ENCODE measurements around the gene SERPINI1.

The SERPINI1 gene

DNA sequence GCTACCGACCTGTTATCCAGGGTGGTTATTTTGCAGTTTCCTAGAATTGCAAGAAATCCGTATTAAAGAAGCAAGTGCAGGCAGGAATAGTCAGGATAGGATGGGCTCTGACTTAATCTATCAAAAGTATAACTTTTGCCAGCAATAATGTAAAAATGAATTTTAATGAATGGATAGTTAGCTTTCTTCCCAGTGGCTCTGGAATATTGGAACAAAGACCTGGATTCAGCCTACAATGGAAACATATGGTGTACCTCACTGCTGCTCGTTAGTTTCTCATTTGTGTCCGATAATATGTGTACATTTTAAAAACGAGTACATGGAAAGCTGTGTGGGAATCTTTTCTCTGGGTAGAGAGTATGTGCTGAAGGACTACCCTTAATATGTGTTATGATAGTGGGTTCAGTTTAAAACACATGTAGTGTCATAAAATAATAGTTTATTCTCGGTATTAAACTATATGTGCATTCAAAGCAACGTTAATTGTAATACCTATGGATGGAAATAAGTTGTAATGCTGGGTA is 805 bp downstream of the SERPINI1 start:
- Histone ChIP-seq H3K4me2 (ENCODE audit: low read length) (peak overlapping the region; percentile 91), H3K9ac (ENCODE audit: low read depth, low read length) (peak overlapping the region; percentile 56), H3K9me3 (replicated peaks; ENCODE audit: low read length) (no peaks in the 10 kb centered on the region), H3K4me3 (ENCODE audit: low read length) (peak overlapping the region; percentile 98), H3K36me3 (ENCODE audit: insufficient read depth, low read length) (no peaks in the 10 kb centered on the region), H3K27me3 (ENCODE audit: control insufficient read depth, insufficient read depth, low read length) (no peaks in the 10 kb centered on the region), H3K4me1 (ENCODE audit: control insufficient read depth, insufficient read depth, low read length) (peaks cover 5% of the 10 kb centered on the region)

DNA sequence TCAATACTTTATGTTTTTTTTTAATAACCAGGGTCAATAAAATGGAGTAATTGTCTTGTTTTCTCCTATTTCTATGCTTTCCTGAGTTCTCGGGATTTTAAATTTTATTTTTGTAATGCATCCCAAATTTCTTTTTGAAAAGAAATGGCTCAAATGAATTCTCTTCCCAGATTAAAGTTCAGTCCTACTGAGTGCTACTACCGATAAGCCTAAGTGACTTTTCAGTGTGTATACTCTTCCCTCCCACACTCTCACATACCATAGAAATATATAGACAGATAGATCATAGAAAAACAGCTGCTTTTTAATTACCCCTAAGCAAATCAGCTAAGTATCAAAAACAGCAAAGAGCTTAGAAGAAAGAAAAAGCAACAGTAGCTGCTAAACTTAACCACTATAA is 1.5 kb downstream of the SERPINI1 start:
- H3K4me3 ChIP-seq (ENCODE audit: low read length): no peak overlapping the region
- peaks cover 5% of the 10 kb centered on the region for H3K4me1 ChIP-seq (ENCODE audit: control insufficient read depth, insufficient read depth, low read length)
- H3K27me3 ChIP-seq (ENCODE audit: control insufficient read depth, insufficient read depth, low read length): no peaks in the 10 kb centered on the region
- H3K9me3 ChIP-seq (replicated peaks; ENCODE audit: low read length): no peaks in the 10 kb centered on the region
- no peaks in the 10 kb centered on the region for H3K36me3 ChIP-seq (ENCODE audit: insufficient read depth, low read length)
- H3K4me2 ChIP-seq (ENCODE audit: low read length): peak overlapping the region; percentile 91
- no peak overlapping the region for H3K9ac ChIP-seq (ENCODE audit: low read depth, low read length)

DNA sequence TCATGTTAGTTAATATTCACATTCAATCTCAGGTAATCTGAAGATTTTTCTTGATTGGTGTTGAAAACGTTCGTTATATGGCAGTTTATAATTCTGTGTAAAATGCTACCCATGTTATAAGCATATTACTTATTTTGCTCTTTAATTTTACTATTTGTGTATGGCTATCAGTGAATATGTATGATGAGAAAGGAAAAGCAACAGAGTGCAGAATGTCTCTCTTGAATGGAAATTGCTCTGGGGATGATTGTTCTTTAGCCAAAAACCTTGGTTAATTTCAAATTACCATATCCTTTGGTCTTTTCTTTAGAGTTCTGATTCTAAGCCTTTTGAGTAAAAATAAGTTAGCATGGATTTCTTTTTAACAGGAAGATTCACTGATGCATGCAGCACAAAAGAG is 2.5 kb downstream of the SERPINI1 start:
- Histone ChIP-seq H3K4me1 (ENCODE audit: control insufficient read depth, insufficient read depth, low read length) (peaks cover 5% of the 10 kb centered on the region), H3K4me3 (ENCODE audit: low read length) (no peak overlapping the region), H3K4me2 (ENCODE audit: low read length) (no peak overlapping the region), H3K27me3 (ENCODE audit: control insufficient read depth, insufficient read depth, low read length) (no peaks in the 10 kb centered on the region), H3K36me3 (ENCODE audit: insufficient read depth, low read length) (no peaks in the 10 kb centered on the region), H3K9ac (ENCODE audit: low read depth, low read length) (no peak overlapping the region), H3K9me3 (replicated peaks; ENCODE audit: low read length) (no peaks in the 10 kb centered on the region)

DNA sequence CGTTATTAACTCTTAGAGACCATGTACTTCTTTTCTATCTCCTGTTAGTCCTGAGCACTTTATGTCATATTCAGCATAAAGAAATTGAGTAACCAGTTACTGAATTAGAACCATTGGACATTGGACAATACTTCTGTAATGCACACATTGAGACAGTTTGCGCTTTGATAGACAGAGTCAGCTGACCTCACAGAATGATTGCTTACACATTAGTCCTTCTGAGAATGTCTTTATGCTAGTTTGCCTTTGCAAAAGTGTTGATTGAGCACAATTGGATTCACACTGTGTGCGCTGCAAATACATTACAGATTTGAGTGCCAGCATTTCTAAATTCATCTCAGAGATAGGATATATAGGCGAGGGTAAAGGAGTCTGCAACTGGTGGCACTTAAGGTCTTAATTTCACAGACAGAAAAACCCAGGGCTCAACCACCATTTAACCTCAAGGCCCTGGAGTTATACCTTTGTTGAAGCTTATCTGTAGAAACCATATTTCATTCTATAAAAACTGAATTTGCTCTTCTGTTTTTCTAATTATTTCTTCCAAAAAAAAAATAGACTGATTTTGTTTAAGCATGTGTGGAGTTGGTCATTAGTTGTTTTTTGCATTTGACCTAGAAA is 3.8 kb downstream of the SERPINI1 start:
- H3K4me1 ChIP-seq (ENCODE audit: control insufficient read depth, insufficient read depth, low read length): no peaks in the 10 kb centered on the region
- no peaks in the 10 kb centered on the region for H3K9me3 ChIP-seq (replicated peaks; ENCODE audit: low read length)
- no peaks in the 10 kb centered on the region for H3K36me3 ChIP-seq (ENCODE audit: insufficient read depth, low read length)
- no peaks in the 10 kb centered on the region for H3K27me3 ChIP-seq (ENCODE audit: control insufficient read depth, insufficient read depth, low read length)
- H3K9ac ChIP-seq (ENCODE audit: low read depth, low read length): no peak overlapping the region
- H3K4me2 ChIP-seq (ENCODE audit: low read length): no peak overlapping the region
- no peak overlapping the region for H3K4me3 ChIP-seq (ENCODE audit: low read length)

DNA sequence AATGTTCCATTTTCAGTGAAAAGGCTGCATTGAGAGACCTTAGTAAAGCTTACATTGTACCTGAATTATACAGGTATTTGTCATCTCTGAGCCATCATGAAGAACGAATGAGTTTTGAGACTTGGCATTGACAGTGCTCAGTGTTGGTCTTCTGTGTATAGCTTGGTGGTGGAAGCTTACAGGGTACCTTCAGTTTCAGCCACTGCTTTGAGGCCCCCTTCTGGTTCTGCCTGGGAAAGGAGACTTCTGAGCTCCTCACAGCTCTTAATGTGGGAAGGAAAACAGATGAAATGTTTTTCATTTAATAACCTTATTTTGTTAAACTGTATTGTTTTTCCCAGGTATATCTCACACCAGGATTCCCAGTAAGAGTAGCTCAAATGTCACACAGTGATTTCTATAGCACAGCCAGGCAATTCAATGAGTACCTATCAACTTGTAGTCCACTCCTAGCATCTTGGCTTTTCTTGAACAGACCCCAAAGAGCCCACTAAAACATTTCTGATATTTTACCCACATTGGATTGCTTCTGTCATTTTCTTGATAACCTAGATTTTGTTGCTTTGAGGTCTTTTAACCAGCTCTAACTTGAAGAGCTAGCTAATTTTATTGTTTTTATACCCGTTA is 5.6 kb downstream of the SERPINI1 start:
- H3K4me3 ChIP-seq (ENCODE audit: low read length): no peak overlapping the region
- no peaks in the 10 kb centered on the region for H3K9me3 ChIP-seq (replicated peaks; ENCODE audit: low read length)
- H3K36me3 ChIP-seq (ENCODE audit: insufficient read depth, low read length): no peaks in the 10 kb centered on the region
- no peaks in the 10 kb centered on the region for H3K27me3 ChIP-seq (ENCODE audit: control insufficient read depth, insufficient read depth, low read length)
- no peak overlapping the region for H3K4me2 ChIP-seq (ENCODE audit: low read length)
- H3K9ac ChIP-seq (ENCODE audit: low read depth, low read length): no peak overlapping the region
- H3K4me1 ChIP-seq (ENCODE audit: control insufficient read depth, insufficient read depth, low read length): no peaks in the 10 kb centered on the region

DNA sequence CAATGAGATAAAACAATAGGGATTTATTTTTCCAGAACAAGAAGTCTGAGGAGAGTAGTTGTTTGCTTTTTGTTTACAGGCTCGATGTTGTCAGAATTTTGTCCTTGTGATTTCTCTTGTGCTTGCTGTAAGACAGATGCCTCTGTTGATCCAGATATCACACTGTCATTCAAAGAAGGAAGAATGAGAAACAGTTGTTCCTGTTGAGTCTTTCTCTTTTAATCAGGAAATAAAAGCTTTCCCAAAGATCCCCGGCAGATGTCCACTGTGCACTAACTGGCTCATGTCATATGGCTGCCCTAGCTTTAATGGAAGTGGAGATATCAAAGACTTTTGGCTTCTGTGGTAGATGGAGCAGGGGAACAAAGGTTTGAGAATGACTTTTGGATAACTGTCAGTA is 6.8 kb downstream of the SERPINI1 start:
- no peaks in the 10 kb centered on the region for H3K9me3 ChIP-seq (replicated peaks; ENCODE audit: low read length)
- no peak overlapping the region for H3K4me3 ChIP-seq (ENCODE audit: low read length)
- H3K4me2 ChIP-seq (ENCODE audit: low read length): no peak overlapping the region
- no peaks in the 10 kb centered on the region for H3K36me3 ChIP-seq (ENCODE audit: insufficient read depth, low read length)
- no peaks in the 10 kb centered on the region for H3K27me3 ChIP-seq (ENCODE audit: control insufficient read depth, insufficient read depth, low read length)
- H3K9ac ChIP-seq (ENCODE audit: low read depth, low read length): no peak overlapping the region
- H3K4me1 ChIP-seq (ENCODE audit: control insufficient read depth, insufficient read depth, low read length): no peaks in the 10 kb centered on the region

DNA sequence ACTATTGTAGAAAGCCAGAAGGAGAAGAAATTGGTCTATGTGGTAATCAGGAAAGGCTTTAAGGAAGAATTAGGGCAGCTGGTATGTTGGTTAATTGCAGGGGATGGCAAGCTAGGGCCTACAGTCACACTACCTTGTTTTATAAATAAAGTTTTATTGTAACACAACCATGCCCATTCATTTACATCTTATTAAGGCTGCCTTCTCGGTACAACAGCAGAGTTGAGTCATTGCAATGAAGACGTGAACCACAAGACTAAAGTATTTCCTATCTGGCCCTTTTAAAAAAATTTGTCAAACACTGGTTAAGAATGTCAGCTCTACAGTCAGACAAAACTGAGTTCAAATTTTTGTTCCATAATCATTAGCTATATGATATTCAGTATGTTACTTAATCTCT is 8.3 kb downstream of the SERPINI1 start:
- no peaks in the 10 kb centered on the region for H3K36me3 ChIP-seq (ENCODE audit: insufficient read depth, low read length)
- no peak overlapping the region for H3K9ac ChIP-seq (ENCODE audit: low read depth, low read length)
- H3K4me2 ChIP-seq (ENCODE audit: low read length): no peak overlapping the region
- no peaks in the 10 kb centered on the region for H3K4me1 ChIP-seq (ENCODE audit: control insufficient read depth, insufficient read depth, low read length)
- no peaks in the 10 kb centered on the region for H3K27me3 ChIP-seq (ENCODE audit: control insufficient read depth, insufficient read depth, low read length)
- no peaks in the 10 kb centered on the region for H3K9me3 ChIP-seq (replicated peaks; ENCODE audit: low read length)
- no peak overlapping the region for H3K4me3 ChIP-seq (ENCODE audit: low read length)

DNA sequence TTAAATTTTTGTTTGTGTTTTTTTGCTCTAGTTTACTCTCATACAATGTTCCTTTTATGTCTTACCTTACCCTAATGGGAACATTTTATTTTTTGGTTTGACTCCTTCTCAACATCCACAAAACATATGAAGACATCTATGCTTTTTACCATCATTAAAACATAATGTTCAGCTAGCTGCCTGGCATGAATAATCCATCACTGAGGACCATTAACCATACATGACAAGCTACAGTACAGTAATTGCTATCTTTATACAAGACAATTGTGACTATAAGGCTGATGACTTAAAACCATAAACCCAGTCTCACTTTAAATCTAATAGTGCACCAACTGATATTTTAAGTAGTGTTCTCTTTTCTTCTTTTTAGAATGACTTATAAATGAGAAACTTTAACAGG is 13.7 kb downstream of the SERPINI1 start:
- no peak overlapping the region for H3K9ac ChIP-seq (ENCODE audit: low read depth, low read length)
- no peaks in the 10 kb centered on the region for H3K4me1 ChIP-seq (ENCODE audit: control insufficient read depth, insufficient read depth, low read length)
- H3K9me3 ChIP-seq (replicated peaks; ENCODE audit: low read length): no peaks in the 10 kb centered on the region
- no peak overlapping the region for H3K4me2 ChIP-seq (ENCODE audit: low read length)
- H3K4me3 ChIP-seq (ENCODE audit: low read length): no peak overlapping the region
- H3K27me3 ChIP-seq (ENCODE audit: control insufficient read depth, insufficient read depth, low read length): no peaks in the 10 kb centered on the region
- H3K36me3 ChIP-seq (ENCODE audit: insufficient read depth, low read length): no peaks in the 10 kb centered on the region

DNA sequence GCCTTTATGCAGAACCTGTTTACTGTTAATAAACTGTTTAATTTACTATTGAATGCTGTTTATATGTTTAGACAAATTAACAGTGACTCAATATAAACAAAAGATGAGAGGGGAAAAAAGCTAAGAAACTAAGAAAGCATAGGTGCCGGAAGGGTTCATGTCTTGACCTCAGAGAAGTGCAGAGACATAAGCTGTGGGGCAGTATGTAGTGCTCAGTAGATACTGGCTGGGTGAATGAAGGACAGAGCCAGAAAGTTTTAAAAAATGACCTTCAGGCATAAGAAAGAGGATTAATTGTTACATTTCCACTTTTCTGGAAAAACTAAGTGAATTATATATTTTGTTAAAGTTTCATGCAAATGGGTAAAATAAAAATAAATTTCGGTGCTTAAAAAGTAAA is 14.2 kb downstream of the SERPINI1 start:
- Histone ChIP-seq H3K4me1 (ENCODE audit: control insufficient read depth, insufficient read depth, low read length) (no peaks in the 10 kb centered on the region), H3K27me3 (ENCODE audit: control insufficient read depth, insufficient read depth, low read length) (no peaks in the 10 kb centered on the region), H3K4me3 (ENCODE audit: low read length) (no peak overlapping the region), H3K4me2 (ENCODE audit: low read length) (no peak overlapping the region), H3K9me3 (replicated peaks; ENCODE audit: low read length) (no peaks in the 10 kb centered on the region), H3K9ac (ENCODE audit: low read depth, low read length) (no peak overlapping the region), H3K36me3 (ENCODE audit: insufficient read depth, low read length) (no peaks in the 10 kb centered on the region)

DNA sequence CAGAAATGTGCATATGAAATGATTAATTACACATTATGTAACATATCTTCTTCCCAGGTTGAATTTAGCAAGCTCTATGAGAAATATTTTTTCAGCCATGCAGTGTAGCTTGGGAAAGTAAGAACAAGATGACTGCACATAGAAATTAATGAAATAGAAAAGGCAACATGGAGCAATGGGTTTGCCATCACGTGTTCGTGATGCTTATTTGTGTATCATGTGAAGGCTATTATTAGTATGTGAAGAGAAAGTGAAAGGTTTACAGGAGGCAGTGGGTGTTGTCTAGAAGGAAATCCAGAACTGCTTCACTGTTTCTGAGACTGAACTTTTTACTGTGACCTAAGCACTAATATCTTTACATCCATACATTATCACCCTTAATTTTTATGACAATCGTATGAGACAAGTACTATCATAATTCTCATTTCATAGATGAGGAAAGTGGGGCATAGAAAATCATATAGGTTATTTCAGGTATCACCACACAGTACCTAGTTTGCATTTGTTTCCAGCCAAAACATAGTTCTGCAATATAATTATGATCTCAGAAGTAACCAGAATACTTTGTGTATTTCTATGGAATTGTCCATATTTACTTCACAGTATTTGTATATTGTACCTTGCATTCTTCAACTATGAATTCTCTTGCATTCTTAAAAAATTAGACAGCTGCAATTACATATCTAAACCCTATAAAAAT is 14.9 kb downstream of the SERPINI1 start:
- no peak overlapping the region for H3K9ac ChIP-seq (ENCODE audit: low read depth, low read length)
- H3K36me3 ChIP-seq (ENCODE audit: insufficient read depth, low read length): no peaks in the 10 kb centered on the region
- no peak overlapping the region for H3K4me2 ChIP-seq (ENCODE audit: low read length)
- H3K4me3 ChIP-seq (ENCODE audit: low read length): no peak overlapping the region
- no peaks in the 10 kb centered on the region for H3K9me3 ChIP-seq (replicated peaks; ENCODE audit: low read length)
- H3K4me1 ChIP-seq (ENCODE audit: control insufficient read depth, insufficient read depth, low read length): no peaks in the 10 kb centered on the region
- H3K27me3 ChIP-seq (ENCODE audit: control insufficient read depth, insufficient read depth, low read length): no peaks in the 10 kb centered on the region

DNA sequence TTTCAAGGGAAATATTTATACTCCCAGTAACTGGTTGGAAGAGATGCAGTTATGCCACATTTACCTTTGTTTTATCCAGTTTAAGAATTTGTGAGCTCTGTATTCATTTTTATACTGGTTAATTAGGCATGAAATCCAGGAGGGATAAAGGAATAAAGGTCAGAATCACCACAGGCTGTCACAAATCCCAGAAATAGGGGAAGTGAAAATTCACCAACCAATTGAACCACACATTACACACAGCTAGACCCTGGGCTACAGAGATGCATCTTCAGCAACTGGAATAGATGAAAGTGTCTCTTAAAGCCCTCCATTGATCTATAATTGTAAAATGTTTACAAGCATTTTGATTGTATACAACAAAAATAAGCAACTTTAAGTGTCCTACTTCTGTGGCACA is 18.5 kb downstream of the SERPINI1 start:
- H3K9me3 ChIP-seq (replicated peaks; ENCODE audit: low read length): no peaks in the 10 kb centered on the region
- no peaks in the 10 kb centered on the region for H3K27me3 ChIP-seq (ENCODE audit: control insufficient read depth, insufficient read depth, low read length)
- no peak overlapping the region for H3K4me3 ChIP-seq (ENCODE audit: low read length)

More for the DNA sequence above, 18.5 kb downstream of the SERPINI1 start:
- no peaks in the 10 kb centered on the region for H3K4me1 ChIP-seq (ENCODE audit: control insufficient read depth, insufficient read depth, low read length)
- no peak overlapping the region for H3K4me2 ChIP-seq (ENCODE audit: low read length)
- no peaks in the 10 kb centered on the region for H3K36me3 ChIP-seq (ENCODE audit: insufficient read depth, low read length)
- no peak overlapping the region for H3K9ac ChIP-seq (ENCODE audit: low read depth, low read length)
